Ishikawa (cell line): ENCODE data around the gene GIMAP8.

Experiments used
- EGR1 ChIP-seq: IDR thresholded peaks from 2 replicates; pipeline ENCODE4 v1.6.1; 2012
- EP300 ChIP-seq: IDR thresholded peaks from 2 replicates; pipeline ENCODE4 v1.6.1; 2012; ENCODE audit warnings: borderline replicate concordance
- FOXM1 ChIP-seq: IDR thresholded peaks from 2 replicates; pipeline ENCODE4 v1.6.1; 2012; ENCODE audit warnings: low read depth, borderline replicate concordance
- NFIC ChIP-seq: IDR thresholded peaks from 2 replicates; pipeline ENCODE4 v1.6.1; 2012
- TAF1 ChIP-seq: IDR thresholded peaks from 2 replicates; pipeline ENCODE4 v1.6.1; 2012; ENCODE audit warnings: low read depth, mild to moderate bottlenecking
- YY1 ChIP-seq: IDR thresholded peaks from 2 replicates; pipeline ENCODE4 v1.6.1; 2012; ENCODE audit warnings: low read depth
- TF ChIP-seq, protein P1 (sequence below): IDR thresholded peaks from 2 replicates; pipeline ENCODE4 v1.6.1; 2012; ENCODE audit warnings: low read depth, mild to moderate bottlenecking
- TF ChIP-seq, protein P2 (sequence below): IDR thresholded peaks from 2 replicates; pipeline ENCODE4 v1.6.1; 2012
- TF ChIP-seq, protein P3 (sequence below): IDR thresholded peaks from 2 replicates; pipeline ENCODE4 v1.6.1; 2012

DNA sequence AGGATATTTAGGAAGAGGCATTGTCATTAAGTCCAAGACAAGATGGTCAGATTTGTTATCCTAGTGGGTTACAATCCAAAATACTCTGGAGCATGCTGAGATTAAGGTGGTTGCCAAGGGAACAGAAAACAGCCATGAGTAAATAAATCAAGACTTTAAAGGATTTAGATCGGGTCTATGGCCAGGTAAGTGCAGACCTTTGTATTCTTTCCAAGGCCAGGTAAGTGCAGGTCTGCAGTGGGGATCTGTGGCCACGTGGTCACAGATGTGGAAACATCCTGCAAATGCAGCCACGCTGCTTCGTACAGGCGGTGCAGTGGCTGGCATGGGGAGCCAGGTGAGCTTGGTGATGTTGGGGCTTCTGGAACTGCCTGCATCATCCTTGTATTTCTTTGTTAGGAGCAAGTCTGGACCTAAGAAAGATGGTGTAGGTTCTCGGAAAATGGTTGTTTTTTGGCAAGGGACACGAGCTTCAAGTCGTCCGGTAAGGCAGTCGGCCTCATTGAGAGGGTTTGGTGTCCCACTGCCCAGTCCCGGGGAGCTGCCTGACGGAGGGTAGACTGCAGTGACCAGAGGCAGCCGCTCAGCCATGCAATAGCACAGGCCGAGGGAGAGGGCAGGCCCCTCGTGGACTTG lies 49.5 kb upstream of the GIMAP8 start:
- TF ChIP-seq YY1 (no peak), EP300 (no peak), TAF1 (no peak), EGR1 (no peak), FOXM1 (no peak), NFIC (no peak)
- TF ChIP-seq, protein P1, sequence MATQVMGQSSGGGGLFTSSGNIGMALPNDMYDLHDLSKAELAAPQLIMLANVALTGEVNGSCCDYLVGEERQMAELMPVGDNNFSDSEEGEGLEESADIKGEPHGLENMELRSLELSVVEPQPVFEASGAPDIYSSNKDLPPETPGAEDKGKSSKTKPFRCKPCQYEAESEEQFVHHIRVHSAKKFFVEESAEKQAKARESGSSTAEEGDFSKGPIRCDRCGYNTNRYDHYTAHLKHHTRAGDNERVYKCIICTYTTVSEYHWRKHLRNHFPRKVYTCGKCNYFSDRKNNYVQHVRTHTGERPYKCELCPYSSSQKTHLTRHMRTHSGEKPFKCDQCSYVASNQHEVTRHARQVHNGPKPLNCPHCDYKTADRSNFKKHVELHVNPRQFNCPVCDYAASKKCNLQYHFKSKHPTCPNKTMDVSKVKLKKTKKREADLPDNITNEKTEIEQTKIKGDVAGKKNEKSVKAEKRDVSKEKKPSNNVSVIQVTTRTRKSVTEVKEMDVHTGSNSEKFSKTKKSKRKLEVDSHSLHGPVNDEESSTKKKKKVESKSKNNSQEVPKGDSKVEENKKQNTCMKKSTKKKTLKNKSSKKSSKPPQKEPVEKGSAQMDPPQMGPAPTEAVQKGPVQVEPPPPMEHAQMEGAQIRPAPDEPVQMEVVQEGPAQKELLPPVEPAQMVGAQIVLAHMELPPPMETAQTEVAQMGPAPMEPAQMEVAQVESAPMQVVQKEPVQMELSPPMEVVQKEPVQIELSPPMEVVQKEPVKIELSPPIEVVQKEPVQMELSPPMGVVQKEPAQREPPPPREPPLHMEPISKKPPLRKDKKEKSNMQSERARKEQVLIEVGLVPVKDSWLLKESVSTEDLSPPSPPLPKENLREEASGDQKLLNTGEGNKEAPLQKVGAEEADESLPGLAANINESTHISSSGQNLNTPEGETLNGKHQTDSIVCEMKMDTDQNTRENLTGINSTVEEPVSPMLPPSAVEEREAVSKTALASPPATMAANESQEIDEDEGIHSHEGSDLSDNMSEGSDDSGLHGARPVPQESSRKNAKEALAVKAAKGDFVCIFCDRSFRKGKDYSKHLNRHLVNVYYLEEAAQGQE = no peak
- TF ChIP-seq, protein P2, sequence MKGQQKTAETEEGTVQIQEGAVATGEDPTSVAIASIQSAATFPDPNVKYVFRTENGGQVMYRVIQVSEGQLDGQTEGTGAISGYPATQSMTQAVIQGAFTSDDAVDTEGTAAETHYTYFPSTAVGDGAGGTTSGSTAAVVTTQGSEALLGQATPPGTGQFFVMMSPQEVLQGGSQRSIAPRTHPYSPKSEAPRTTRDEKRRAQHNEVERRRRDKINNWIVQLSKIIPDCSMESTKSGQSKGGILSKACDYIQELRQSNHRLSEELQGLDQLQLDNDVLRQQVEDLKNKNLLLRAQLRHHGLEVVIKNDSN = no peak
- TF ChIP-seq, protein P3, sequence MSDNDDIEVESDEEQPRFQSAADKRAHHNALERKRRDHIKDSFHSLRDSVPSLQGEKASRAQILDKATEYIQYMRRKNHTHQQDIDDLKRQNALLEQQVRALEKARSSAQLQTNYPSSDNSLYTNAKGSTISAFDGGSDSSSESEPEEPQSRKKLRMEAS = no peak
